CD14-positive monocyte (primary cell): ENCODE data around the gene CCDC198. TPM values are rescaled to one million over a fixed set of nuclear protein-coding genes. Genes with fewer than 3 reads are reported as not detected.

ENCODE experiments used
- DNase-seq, 3 donors: peaks; one replicate each; pipeline ENCODE4 v3.0.0-alpha.2; 2011 to 2022
- H2AFZ ChIP-seq: 2 replicates; pipeline ENCODE4 v1.6.0; 2012; ENCODE audit warnings: mild to moderate bottlenecking, low read depth, low read length, inconsistent platforms; ENCODE audit not compliant: insufficient read depth, poor library complexity, severe bottlenecking
- H3K27ac ChIP-seq, 2 donors: 1 replicate in 1 of 2; 2 replicates in 1 of 2; pipeline ENCODE4 v1.5.1; 2012 to 2013; ENCODE audit warnings: low read length in 2 of 2, control low read depth in 1 of 2, inconsistent platforms in 1 of 2, low read depth in 1 of 2, mild to moderate bottlenecking in 1 of 2
- H3K27me3 ChIP-seq, 2 donors: one replicate each; pipeline versions ENCODE4 v1.6.0 to v1.6.1; 2011 to 2013; ENCODE audit warnings: low read length in 2 of 2; ENCODE audit not compliant: control insufficient read depth in 2 of 2, insufficient read depth in 2 of 2
- H3K36me3 ChIP-seq, 2 donors: replicated peaks in 1 of 2; 1 replicate in 1 of 2; 2 replicates in 1 of 2; pipeline versions ENCODE4 v1.5.1 to v1.6.1; 2012 to 2013; ENCODE audit warnings: low read length in 2 of 2, control low read depth in 1 of 2, inconsistent platforms in 1 of 2, mild to moderate bottlenecking in 1 of 2; ENCODE audit not compliant: insufficient read depth in 2 of 2, control insufficient read depth in 1 of 2
- H3K4me1 ChIP-seq, 2 donors: 1 replicate in 1 of 2; 2 replicates in 1 of 2; pipeline versions ENCODE4 v1.5.1 to v1.6.1; 2012 to 2013; ENCODE audit warnings: low read length in 2 of 2, control low read depth in 1 of 2, inconsistent platforms in 1 of 2, mild to moderate bottlenecking in 1 of 2, moderate library complexity in 1 of 2; ENCODE audit not compliant: insufficient read depth in 2 of 2, control insufficient read depth in 1 of 2
- H3K4me2 ChIP-seq: replicated peaks from 2 replicates; pipeline ENCODE3; 2012; ENCODE audit warnings: low read length, moderate library complexity, mild to moderate bottlenecking; ENCODE audit not compliant: poor library complexity, severe bottlenecking; ENCODE audit errors: extremely low read depth
- H3K4me3 ChIP-seq, 3 experiments: fragments of 200-600 bp in 1 of 3; sonication (generic) in 1 of 3; replicated peaks in 1 of 3; 1 replicate in 2 of 3; 2 replicates in 1 of 3; pipeline ENCODE4 v1.5.1; 2011 to 2013; ENCODE audit warnings: low read length in 3 of 3, mild to moderate bottlenecking in 3 of 3, control low read depth in 2 of 3, low read depth in 2 of 3, inconsistent platforms in 1 of 3, moderate library complexity in 1 of 3
- H3K79me2 ChIP-seq: 2 replicates; pipeline ENCODE4 v1.6.0; 2012; ENCODE audit warnings: mild to moderate bottlenecking, control low read depth, inconsistent platforms, low read length, moderate library complexity; ENCODE audit not compliant: insufficient read depth
- H3K9ac ChIP-seq: 2 replicates; pipeline ENCODE4 v1.6.0; 2017; ENCODE audit warnings: low read length, mild to moderate bottlenecking; ENCODE audit not compliant: insufficient read depth, poor library complexity, severe bottlenecking
- H3K9me3 ChIP-seq, 2 donors: replicated peaks in 1 of 2; 1 replicate in 1 of 2; 2 replicates in 1 of 2; pipeline versions ENCODE4 v1.5.1 to v1.6.1; 2012 to 2013; ENCODE audit warnings: low read length in 2 of 2, control low read depth in 1 of 2; ENCODE audit not compliant: control insufficient read depth in 1 of 2, insufficient read depth in 1 of 2
- H4K20me1 ChIP-seq: 2 replicates; pipeline ENCODE4 v1.6.0; 2012; ENCODE audit warnings: mild to moderate bottlenecking, low read length, control low read depth, moderate library complexity; ENCODE audit not compliant: insufficient read depth
- H3K27ac Mint-ChIP-seq, 7 donors: one replicate each; pipeline ENCODE4 v1.8.0; 2020; ENCODE audit warnings: mild to moderate bottlenecking in 7 of 7, mixed read lengths in 7 of 7, moderate library complexity in 6 of 7, inconsistent platforms in 2 of 7
- H3K27me3 Mint-ChIP-seq, 3 donors: one replicate each; pipeline ENCODE4 v1.8.0; 2021 to 2022; ENCODE audit warnings: low read depth in 3 of 3, mild to moderate bottlenecking in 3 of 3, mixed read lengths in 3 of 3, moderate library complexity in 3 of 3, inconsistent platforms in 1 of 3
- H3K36me3 Mint-ChIP-seq, 2 donors: one replicate each; pipeline ENCODE4 v1.8.0; 2020; ENCODE audit warnings: mixed read lengths in 2 of 2, inconsistent platforms in 1 of 2, mild to moderate bottlenecking in 1 of 2
- H3K4me1 Mint-ChIP-seq: one replicate; pipeline ENCODE4 v1.8.0; 2020; ENCODE audit warnings: mild to moderate bottlenecking, mixed read lengths
- H3K4me3 Mint-ChIP-seq, 2 donors: one replicate each; pipeline ENCODE4 v1.8.0; 2020; ENCODE audit warnings: mild to moderate bottlenecking in 2 of 2, mixed read lengths in 2 of 2, moderate library complexity in 1 of 2
- H3K9me3 Mint-ChIP-seq, 7 donors: one replicate each; pipeline ENCODE4 v1.8.0; 2020 to 2022; ENCODE audit warnings: mixed read lengths in 7 of 7, mild to moderate bottlenecking in 6 of 7, moderate library complexity in 6 of 7, inconsistent platforms in 2 of 7
- WGBS: methylation state at CpG from one replicate; pipeline ENCODE4 v1.1.5; 2013; ENCODE audit warnings: missing lambda C conversion rate; ENCODE audit not compliant: insufficient coverage; 5-methylcytosine and 5-hydroxymethylcytosine counted together
- intact Hi-C, 2 donors: fragments of 100-400 bp; cut with micrococcal nuclease; formaldehyde crosslinking; loops; one replicate each; pipeline versions ENCODE4 v1.15.0 to v1.15.1; 2023
- polyA plus RNA-seq, 3 donors: library from polyadenylated mRNA; depleted of rRNA in 1 of 3; unstranded in 2 of 3; stranded (reverse) in 1 of 3; fragments of 300-500 nt in 2 of 3; fragments of >200 nt in 1 of 3; fragmentation: Illumina TruSeq in 2 of 3; gene quantifications; 1 replicate in 2 of 3; 2 replicates in 1 of 3; pipeline ENCODE4 v1.2.3, GENCODE V29; 2012 to 2021
- TF ChIP-seq, protein P1 (sequence below): fragments of 200-600 bp; IDR thresholded peaks from one replicate; pipeline ENCODE4 v1.8.0; 2022; ENCODE audit warnings: antibody characterized with exemption, mild to moderate bottlenecking

CCDC198 gene
- polyA plus RNA-seq, 3 donors, result not detected

DNA sequence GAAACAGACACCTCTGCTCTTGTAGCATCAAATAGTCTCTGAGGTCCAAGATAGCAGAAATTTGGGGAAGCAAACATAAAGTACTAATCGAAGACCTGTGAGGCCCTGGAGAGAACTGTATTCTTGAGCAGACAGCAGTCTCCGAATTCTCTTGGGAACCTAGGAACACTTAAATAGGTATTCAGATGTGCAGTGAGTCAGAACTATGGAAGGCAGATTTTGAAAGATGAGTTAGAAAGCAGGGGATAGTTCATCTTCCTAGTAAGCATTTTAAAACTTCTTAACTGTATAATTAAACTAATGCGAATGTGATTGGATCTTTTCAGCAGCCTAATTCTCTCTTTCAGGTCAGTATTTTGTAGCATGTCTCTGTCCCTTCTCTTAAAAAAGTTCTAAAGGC is 72.7 kb downstream of the CCDC198 start:
- Histone ChIP-seq H3K4me2 (no peak overlapping the region), H3K27ac (no peak overlapping the region), H4K20me1 (no peaks in the 10 kb centered on the region), H3K36me3 (no peaks in the 10 kb centered on the region), H3K27me3 (no peaks in the 10 kb centered on the region), H3K4me3 (no peak overlapping the region), H3K9me3 (no peaks in the 10 kb centered on the region), H3K4me1 (no peaks in the 10 kb centered on the region), H2AFZ (no peak overlapping the region), H3K9ac (no peak overlapping the region), H3K79me2 (no peaks in the 10 kb centered on the region)
- DNase-seq, result no peak
- no peaks in the 10 kb centered on the region for H3K36me3 Mint-ChIP-seq
- H3K27ac Mint-ChIP-seq, result no peak overlapping the region
- peaks cover 0 to 2% (median 2%) of the 10 kb centered on the region in 3 donors for H3K27me3 Mint-ChIP-seq
- TF ChIP-seq, protein P1, sequence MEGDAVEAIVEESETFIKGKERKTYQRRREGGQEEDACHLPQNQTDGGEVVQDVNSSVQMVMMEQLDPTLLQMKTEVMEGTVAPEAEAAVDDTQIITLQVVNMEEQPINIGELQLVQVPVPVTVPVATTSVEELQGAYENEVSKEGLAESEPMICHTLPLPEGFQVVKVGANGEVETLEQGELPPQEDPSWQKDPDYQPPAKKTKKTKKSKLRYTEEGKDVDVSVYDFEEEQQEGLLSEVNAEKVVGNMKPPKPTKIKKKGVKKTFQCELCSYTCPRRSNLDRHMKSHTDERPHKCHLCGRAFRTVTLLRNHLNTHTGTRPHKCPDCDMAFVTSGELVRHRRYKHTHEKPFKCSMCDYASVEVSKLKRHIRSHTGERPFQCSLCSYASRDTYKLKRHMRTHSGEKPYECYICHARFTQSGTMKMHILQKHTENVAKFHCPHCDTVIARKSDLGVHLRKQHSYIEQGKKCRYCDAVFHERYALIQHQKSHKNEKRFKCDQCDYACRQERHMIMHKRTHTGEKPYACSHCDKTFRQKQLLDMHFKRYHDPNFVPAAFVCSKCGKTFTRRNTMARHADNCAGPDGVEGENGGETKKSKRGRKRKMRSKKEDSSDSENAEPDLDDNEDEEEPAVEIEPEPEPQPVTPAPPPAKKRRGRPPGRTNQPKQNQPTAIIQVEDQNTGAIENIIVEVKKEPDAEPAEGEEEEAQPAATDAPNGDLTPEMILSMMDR, result no peak
- WGBS, result 60% methylated on average over 1 of the region's 3 CpGs
- H3K9me3 Mint-ChIP-seq, result no peaks in the 10 kb centered on the region
- H3K4me3 Mint-ChIP-seq, result no peak overlapping the region
- intact Hi-C loops, result no loop called here
- H3K4me1 Mint-ChIP-seq, result no peaks in the 10 kb centered on the region

GRCh38 chr14:57420033-57420432 is 73.6 kb downstream of the CCDC198 start:
- Mint-ChIP-seq H3K27me3 (peaks cover 0 to 2% (median 2%) of the 10 kb centered on the region in 3 donors), H3K4me1 (no peaks in the 10 kb centered on the region), H3K4me3 (no peak overlapping the region), H3K36me3 (no peaks in the 10 kb centered on the region), H3K27ac (no peak overlapping the region), H3K9me3 (no peaks in the 10 kb centered on the region)
- Histone ChIP-seq H3K27ac (no peak overlapping the region), H3K79me2 (no peaks in the 10 kb centered on the region), H3K9ac (no peak overlapping the region), H3K4me2 (no peak overlapping the region), H3K27me3 (no peaks in the 10 kb centered on the region), H2AFZ (no peak overlapping the region), H3K4me1 (no peaks in the 10 kb centered on the region), H4K20me1 (no peaks in the 10 kb centered on the region), H3K4me3 (no peak overlapping the region), H3K9me3 (no peaks in the 10 kb centered on the region), H3K36me3 (no peaks in the 10 kb centered on the region)
- DNase-seq, result no peak
- TF ChIP-seq, protein P1, result no peak
- intact Hi-C loops, result no loop called here
- no CpG with 5 or more reads among the region's 4 CpGs for WGBS

Other genes starting within 250 kb of the CCDC198 start
- 10 to 100 TPM in 2 of 3 donors, 1 to 10 TPM in 1; 7.9 to 52.5 (median 49.9) TPM for gene EXOC5, start 225.0 kb downstream of the CCDC198 start, polyA plus RNA-seq
- gene AP5M1, start 224.9 kb downstream of the CCDC198 start, polyA plus RNA-seq, result 10 to 100 TPM; 15.3 to 26.2 (median 20.3) TPM
- gene NAA30, start 103.3 kb downstream of the CCDC198 start, polyA plus RNA-seq, result 1 to 10 TPM; 2.6 to 5.5 (median 2.9) TPM